HG03575 (cell line): ENCODE measurements around the gene ANKRD23.

Experiments
- ATAC-seq: cut with Tn5 transposase; IDR thresholded peaks from one replicate; pipeline ENCODE4 v1.9.1; 2021; ENCODE audit not compliant: unreplicated experiment, insufficient number of reproducible peaks, low FRiP score; ENCODE audit errors: extremely low read depth

Gene ANKRD23

DNA sequence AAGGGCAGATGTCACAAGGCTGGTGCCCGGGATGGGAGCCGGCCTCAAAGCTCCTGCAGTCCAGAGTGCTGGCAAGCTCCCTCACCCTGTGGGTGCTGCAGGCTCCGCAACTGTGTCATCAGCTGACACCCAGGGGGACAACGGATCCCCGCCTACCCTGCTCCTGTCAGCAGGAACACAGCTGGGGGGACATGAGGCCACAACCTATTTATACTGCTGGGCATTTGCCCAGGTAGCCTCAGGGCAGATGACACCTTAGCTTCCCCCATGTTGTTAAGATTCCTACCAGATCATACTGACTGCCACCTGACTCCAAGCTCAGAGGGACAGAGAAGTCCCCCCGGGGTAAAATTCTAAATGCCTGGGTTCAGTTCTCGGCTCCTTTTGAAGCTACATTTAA lies 1.2 kb downstream of the ANKRD23 start:
- ATAC-seq = no peak

DNA sequence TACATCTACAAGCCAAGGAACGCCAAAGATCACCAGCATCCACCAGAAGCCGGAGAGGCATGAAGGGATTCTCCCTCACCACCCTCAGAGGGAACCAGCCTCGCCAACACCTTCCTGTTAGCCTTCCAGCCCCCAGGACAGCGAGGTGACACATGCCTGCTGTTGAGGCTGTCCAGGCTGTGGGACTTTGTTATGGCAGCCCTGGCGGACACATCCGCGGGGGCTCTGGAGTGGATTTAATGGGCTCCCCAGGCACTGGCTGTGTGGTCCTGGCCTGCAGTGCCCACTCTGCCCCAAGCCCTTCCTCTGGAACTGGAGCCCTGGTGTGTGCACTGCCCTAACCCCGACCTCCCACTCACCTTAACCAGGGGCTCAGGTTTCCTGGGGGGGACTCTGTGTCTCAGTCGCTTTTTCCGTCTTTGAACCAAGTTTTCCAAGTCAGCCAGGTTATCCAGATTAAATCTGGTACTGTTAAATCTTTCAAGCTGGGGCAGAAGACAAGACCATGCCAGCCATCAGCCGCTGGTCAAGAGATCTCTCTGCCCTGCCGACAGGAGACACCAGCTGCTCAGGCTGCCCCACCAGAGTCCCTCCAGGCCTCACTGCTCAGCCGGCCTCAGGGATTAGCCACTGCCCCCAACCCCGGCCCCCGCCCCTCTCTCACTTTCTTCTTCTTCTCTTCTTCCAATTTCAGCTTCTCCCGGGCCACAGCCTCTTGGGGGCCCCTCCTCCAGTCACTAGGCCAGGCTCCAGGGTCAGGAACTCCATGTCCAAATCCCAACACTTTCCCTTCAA lies 1.9 kb downstream of the ANKRD23 start:
- no peak for ATAC-seq

DNA sequence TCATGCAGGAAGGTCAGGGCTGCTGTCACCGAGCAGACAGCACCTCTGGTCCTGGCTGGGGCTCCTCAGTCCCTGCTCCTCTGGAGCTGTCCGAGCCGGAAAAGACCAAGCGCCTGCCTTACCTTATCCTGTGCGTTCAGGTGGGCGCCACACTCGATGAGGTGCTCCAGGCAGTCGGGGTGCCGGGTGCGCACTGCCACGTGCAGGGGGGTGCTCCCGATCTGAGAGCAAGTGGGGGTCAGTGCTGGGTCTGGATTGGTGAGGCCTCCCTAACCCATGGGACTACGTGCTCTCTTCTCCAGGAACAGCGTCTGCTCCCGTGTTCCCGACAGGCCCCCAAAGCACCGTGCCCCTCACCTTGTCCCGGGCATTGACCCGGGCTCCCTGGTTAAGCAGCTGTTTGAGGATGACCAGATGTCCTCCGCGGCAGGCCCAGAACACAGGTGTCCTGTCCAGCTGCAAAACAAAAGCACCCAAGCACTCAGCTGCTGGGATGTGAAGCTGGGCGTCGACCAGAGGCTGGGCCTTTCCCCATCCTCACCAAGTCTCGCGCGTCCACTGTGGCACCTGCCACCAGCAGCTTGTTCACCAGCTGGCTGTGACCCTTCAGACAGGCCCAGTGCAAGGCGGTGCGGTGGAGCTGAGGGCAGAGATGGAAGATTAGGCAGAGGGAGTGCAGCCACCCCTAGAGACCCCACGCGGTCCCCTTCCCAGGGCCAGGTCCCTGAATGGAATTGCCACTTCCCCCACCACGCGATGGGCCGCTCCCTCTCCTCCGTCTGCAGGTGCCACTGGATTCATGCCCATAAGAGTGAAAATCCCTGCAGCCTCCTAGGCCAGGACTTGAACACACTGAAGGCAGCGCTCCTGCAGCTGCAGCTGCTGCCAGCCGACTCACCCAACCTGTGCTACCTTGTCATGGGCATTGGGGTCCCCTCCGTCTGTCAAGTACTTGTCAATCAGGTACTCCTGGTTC lies 3.7 kb downstream of the ANKRD23 start:
- no peak for ATAC-seq

DNA sequence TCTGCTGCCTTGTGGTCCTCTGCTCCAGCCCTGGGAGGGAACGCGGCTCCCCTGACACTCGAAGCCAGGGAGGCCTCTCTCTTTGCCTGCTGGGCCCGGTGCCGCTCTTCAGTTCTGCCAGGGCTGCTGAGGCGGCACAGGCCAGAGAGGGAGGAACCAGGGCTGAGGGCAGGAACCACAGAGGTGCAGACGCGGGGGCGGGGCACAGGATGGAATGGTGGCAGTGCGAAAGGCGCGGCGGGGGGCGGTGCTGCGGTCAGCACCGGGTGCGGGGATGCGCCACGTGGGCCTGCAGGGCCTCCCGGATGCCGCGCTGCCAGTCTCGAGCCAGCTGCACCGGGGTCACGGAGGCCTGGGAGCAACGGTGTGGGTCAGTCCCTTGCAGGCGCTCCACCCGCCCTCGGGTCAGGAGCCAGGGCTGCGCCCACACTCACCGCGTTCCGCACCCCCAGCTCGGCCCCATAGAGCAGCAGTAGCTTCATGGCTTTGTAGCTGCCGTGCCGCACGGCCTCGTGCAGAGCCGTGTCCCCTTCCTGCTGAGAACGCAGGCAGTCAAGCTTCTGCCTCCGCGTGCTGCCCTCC lies 4.4 kb downstream of the ANKRD23 start:
- no peak for ATAC-seq

DNA sequence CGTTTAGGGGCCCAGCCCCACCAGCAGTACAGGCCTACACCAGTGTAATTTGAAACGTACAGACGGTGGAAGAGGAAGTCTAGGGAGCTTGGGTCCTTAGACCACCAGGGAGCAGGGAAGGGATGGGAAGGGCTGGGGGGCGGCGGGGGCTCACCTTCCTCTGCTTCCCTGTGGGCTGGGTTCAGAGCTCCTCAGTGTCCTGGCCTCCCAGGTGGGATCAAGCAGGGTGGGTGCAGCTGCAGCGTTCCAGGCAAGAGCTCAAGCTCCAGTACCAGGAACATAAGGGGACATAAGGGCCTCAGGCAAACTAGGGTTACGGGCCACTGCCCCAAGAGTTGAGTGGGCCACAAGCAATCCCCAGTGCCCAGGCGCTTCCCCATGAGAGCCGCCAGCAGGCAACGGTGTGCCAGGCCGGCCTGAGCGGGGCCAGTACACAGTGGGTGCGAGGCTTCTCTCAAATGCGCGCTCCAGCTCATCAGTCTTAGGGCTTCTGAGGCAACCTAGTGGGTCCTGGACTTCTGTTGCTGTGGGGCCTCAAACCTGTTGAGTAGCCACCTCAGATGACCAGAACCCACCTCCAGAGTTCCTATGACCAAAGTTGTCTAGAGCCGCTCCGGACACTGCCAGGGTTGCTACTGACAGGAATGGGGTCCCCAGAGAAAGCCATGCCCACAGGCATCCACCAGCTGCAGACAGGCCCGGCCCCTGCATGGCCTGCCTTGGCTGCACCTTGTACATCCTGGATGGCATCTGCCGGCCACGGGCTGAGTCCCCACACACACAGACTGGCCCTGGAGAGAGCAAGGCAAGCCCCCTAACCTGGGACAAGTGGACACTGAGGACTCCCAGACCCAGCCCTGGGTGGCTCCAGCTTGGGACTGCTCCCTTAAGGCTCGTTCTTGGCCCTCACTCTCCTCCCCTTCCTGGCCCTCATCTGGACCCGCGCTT lies 5.2 kb downstream of the ANKRD23 start:
- no peak for ATAC-seq

DNA sequence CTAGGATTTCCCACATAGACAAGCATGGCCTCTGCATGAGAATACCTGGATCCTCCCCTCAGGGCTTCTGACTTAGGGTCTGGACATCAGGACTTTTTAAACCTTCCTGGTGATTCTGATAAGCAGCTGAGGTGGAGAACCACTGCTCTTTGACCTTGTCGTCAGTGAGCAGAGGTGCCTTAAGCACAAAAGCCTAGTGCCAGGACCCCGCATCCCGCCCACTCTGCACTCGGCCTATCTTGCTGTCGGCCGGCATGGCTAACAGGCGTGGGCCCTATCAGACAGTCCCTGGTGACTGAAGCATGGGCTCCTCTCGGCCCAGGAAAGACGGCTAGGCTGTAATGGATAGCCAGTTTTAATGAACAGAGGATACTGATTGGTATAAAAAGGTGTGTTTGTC lies 6.2 kb downstream of the ANKRD23 start:
- no peak for ATAC-seq

DNA sequence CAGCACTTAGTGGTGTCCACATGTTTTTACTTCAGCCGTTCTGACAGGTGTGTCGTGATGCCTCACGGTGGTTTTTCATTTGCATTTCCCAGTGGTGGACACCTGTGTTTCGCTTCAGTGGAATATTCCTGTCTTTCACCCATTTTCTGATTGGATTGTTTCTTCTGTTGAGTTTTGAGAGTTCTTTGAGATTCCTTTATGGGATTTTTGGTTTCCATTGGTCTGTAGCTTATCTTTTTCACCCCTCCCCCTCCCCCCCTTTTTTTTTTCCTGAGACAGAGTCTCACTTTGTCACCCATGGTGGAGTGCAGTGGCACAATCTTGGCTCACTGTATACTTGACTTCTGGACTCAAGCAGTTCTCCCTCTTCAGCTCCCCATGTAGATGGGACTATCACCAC lies 8.0 kb downstream of the ANKRD23 start:
- no peak for ATAC-seq

DNA sequence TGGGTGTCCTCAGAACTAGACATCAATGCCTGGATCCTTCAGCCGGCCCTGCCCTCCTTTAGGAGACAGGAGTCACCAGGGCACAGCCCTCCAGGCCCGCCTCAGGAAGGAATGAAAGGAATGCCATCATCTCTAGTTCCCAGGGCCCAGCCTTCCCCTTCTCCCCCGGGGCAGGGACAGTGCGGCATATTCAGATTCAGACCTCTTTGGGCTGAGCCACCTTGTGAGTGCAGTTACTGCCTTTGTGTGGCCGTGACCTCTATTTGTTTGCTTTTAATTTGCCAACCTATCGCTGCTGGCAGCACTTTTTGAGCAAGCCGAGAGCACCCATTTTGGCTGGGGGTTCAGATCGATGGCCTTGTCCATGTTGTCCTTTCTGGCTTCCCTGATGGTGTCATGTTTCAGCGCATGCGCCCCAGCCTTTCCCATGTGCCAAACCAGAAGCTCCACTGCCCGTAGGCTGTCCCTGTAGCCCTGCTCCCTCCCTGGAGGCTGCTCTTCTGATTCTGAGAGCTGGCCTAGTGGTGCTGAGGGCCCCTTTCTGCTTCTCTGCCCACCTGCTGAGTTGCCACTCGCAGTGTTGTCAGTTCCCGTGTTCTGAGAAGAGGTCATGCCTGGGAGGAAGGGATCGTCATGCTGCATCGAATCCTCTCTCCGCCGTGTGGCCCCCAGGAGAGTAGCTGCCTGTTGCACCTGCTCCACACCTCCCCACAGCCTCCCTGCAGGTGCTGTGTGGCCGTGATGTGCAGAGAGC lies 10.9 kb downstream of the ANKRD23 start:
- no peak for ATAC-seq

DNA sequence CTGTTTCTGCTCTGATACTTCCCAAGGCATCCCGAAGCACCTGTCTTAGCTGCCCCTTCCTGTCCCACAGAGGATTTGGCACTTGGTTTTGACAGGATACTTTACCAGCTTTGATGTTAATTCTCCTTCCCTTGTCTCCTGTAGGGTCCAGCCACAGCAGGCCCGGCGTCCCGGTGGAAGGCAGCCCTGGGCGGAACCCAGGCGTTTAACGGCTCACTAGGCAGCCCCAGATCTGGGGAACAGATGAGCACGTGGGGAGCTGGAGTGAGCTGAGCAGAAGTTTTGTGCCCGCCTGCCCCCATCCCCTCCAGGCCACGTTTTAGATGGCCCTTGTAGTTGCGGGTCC lies 11.4 kb downstream of the ANKRD23 start:
- ATAC-seq = no peak

DNA sequence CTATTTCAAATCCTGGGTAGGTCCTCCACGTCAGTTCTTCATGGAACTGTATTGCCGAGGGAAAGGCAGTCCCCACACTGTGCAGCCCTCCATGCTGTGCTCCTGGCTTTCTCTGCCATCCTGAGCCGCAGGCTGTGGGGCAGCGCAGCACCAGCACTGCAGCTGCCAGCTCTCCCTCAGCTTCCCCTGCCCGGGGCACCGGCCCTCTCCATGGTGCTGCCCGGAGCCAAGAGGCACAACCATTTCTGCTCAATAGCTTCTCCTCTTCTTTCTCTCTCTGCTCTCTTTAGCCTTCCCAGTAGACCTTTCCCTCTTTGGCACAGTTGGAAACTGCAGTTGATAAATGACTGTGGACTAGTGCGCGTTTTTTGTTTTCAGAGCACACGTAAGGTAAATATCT lies 12.1 kb downstream of the ANKRD23 start:
- no peak for ATAC-seq

DNA sequence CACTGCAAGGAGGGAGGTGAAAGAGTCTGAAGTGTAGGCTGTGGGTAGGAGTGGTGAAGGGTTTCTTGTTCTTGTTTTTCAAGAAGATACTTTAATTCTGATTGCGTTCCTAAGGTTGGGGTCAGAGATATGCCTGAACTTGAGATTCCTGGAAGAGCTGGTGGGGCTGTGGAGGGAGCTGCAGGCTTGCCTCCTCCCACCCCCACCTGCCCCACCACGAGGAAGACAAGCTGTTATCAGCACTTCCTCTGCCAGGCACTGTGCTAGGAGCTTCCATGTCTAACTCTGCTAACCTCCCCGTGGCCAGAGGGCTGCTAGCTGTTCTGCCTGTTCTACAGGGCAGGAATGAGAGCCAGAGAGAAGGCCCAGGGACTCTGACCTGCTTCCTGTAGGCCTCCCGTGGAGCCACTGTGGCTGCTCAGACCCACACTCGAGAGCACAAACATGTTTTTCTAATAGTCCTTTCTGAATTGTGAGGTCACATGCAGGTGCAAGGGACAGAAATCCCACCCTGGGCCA lies 13.7 kb downstream of the ANKRD23 start:
- ATAC-seq = no peak

DNA sequence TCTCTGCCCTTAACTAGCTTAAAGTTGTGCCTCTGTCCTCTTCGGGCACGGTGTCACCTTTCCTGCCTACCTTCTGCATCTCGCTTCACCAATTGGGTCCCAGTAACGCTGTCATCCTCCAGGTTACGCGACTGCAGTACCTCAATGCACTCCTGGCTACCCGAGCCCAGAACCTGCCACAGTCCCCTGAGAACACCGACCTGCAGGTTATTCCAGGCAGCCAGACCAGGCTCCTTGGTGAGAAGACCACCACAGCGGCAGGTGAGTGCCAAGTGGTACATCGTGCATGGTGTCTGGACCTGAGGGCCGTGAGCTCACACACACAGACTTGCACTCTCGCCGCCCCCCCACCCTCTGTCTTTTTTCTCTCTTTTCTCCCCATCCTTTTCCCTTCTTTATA lies 14.9 kb downstream of the ANKRD23 start:
- ATAC-seq = no peak

DNA sequence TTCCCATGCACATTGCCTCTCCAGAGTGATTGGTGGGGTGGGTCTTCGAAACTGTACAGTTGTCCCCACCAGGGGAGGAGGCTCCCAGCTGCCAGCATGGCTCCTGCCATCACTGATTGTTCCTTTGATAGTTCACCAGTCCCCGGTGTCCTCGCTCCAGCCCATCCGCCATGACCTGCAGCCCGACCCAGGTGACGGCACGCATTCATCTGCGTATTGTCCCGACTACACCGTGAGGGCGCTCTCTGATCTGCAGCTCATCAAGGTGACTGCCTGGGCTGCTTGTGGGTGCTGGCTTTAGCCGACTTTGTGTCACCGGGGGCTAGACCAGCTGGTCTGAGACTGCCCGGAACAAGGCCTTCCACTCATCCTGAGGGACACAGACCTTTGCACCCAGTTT lies 15.4 kb downstream of the ANKRD23 start:
- no peak for ATAC-seq

DNA sequence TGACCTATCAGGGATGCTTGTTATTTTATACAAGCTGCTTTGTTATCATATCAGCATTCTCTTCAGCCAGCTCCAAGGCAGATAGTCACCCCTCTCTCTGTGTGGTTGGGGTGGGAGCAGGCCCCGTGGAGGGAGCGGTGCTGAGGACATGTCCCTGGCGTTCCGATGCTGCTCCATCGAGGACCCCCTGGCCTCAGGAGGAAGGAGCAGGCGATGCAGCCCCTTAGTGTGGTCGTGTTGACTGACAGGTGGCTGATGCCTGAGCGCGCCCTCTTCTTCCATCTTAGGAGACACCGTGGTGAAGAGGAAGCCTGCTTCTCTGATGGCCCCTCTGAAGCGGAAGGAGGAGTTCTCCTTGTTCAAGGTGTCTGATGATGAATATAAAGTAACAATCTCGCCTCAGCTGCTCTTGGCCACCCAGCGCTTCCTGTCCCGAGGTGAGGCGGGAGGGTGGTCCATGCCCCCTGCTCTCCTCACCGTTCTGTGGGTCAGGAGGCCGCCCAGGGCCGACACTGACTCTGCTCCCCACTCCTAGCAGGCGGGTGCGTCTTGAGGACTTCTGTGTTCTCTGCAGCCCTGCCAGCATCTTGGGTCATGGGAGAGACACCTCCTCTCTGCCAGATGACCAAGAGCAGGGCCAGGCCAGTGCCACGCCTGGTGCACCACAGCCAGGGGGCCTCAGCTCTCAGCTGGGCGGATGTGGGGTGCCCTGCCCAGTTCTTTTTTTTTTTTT lies 17.1 kb downstream of the ANKRD23 start:
- ATAC-seq = no peak

DNA sequence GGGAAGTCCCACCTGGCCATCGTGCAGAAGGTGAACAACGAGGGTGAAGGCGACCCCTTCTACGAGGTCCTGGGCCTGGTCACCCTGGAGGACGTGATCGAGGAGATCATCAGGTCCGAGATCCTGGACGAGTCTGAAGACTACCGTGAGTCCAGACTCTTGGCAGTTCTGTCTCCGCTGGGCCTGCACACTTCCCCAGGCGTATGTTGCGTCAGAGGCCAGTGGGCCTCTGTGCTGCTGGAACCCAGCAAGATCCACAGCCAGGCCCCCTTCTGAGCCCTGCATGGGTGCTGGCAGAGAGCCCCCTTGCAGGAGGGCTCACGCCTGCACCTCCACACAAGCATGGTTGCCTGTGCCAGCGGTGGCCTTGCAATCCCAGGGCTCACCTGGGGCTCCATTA lies 18.8 kb downstream of the ANKRD23 start:
- ATAC-seq = no peak

DNA sequence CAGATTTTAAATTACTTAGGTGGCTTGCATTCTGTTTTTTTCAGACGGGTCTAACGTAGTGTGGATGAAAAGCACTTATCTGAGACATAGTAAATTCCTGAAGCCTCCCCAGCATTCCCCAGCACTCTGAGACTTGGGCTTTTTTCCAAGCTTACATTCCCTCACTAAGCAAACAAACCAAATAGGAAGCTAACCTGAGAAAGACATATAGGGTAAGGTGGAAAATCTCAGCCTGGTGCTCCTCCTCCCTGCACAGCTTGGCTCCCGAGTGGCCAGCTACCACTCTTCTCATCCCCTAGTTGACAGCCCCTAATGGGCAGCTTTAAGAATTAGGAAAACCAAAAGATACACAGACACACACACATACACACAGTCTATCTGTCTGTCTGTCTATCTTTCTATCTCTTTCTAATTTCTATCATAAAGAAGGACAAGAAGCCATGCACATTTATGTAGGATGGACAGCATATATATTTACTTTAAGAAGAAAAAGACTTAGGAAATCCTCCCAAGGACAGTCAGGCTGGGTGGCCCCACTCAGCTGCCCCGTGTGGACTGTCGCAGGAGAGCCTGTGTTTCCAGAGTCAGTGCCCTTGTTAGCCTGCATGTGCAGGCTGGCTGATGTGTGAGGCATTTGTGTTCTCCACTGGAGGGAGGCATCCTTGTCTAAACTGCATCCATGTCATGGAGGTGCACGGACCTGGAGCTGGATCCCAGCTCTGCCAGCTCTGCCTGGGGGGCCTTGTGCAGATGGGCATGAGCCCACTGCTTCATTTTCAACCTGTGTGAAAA lies 19.5 kb downstream of the ANKRD23 start:
- ATAC-seq = no peak

DNA sequence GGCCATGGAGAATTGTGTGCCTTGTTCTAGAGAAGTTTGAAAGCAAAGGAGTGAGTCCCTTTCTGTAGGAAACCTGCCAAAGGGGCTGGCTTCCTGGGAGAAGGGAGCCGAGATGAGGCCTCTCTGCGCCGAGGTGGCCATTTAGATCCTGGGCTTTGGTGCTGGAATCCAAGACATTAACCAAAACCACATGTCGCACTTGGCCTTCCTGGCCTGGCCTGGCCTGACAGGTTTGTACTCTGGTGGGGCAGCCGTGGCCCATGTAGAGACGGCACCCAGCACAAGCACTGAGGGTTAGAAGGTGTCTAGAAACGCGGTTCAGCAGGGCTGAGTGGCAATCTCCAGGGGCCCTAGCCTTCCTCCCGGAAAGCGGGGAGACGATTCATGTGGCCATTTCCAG lies 20.6 kb downstream of the ANKRD23 start:
- ATAC-seq = no peak
